HG03520 (cell line): ENCODE data around the gene FAM9C.
"Not testable (repeated sequence)": the region's sequence is repeated elsewhere in the genome, so short reads cannot be mapped to it uniquely, and the experiment has no call there.

Experiments
- ATAC-seq: cut with Tn5 transposase; IDR thresholded peaks from one replicate; pipeline ENCODE4 v1.9.1; 2021; ENCODE audit warnings: mild to moderate bottlenecking, moderate library complexity; ENCODE audit not compliant: unreplicated experiment

Gene FAM9C

GRCh38 chrX:13043938-13044337 lies 482 bp downstream of the FAM9C start:
- ATAC-seq = no peak

GRCh38 chrX:13043138-13043537 lies 1.3 kb downstream of the FAM9C start:
- no peak for ATAC-seq

- no peak for ATAC-seq
Measured at GRCh38 chrX:13036896-13037295, 7.5 kb downstream of the FAM9C start.

DNA sequence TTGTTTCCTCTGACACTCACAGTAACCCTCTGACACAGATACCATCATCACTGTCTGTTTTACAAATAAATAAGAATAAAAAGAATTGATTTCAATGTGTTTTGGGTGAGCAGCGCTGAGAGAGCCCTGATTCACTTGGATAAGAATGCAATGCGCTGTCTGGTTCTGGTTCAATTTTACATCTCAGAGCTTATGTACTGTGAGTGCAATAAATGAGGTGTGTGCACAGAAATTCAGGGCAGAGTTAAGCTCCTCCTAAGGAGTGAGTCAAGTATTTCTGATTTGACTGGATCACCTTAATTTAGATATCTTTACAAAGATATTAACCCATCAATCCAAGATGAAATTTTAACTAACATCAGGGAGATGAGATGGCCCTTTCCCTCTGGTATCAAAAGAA lies 11.2 kb downstream of the FAM9C start:
- ATAC-seq = no peak

DNA sequence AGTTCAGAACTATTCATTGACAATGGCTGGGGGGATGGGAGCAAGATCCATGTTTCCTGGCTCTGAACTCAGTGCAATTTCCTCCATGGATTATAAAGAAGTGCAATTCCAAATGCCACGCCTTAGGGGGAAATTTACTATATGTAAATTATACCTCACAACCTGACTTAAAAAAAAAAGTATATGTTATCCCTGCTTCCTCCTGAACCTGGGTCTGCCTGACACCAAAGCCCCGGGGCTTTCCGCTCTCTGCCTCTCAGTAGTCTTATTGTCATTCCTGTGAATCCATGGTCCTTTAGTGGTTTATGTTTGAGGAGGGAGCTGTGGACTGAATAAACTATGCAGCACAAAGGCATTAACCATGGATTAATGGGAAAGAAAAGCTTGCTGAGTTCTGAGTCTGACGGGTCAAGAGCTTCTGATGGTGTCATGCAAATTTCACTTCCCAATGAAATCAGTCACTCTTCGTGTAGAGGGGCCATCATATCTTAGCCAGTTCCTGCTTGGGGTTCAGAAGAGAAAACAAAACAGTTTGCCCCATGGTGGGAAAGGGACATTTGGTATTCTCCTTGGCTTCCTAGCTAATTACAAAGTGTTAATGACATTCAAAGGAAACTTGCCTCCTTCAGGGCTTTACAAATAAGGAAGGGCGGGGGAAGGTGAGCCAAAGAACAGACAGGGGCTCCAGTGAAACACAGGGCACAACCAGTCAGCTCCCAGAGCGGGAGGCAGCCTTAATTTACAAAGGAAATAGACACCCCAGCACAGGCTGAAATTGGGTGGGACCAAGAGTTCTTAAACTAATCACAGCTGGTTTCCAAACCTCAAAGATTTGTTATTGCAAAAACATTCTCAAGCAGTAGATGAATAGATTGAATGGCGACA lies 14.3 kb downstream of the FAM9C start:
- ATAC-seq = no peak

DNA sequence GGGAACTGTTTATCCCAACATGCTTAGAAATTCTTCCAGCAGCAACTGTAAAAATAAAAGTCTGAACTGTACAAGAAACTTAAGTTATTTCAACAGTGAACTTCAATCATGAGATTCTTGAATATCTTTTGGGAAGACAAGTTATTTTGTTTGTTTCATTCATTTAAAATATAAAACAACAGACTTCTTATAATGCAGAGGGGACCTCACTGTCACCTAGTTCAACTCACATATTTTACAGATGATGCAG lies 14.9 kb downstream of the FAM9C start:
- no peak for ATAC-seq

- ATAC-seq = no peak
Measured at GRCh38 chrX:13028871-13029636, 15.4 kb downstream of the FAM9C start.

GRCh38 chrX:13026877-13027652 lies 17.4 kb downstream of the FAM9C start:
- ATAC-seq = no peak

DNA sequence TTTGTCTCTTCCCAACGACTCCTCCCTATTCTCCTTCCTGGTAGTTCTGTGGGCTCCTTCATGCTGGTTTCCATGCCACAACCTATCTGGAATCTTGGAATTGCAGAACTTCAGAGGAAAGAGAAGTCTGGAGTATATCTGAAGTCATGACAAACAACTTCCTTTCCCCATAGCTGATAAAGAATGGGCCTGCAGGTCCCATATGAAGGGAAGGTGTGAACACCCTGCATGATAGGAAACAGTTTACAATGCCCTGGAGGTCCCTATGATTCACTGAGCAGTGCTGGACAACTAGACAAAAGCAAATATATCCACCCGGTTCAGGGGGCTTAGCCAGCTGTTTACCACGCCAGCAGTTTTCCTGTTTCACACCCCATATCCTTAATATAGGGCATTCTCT lies 19.4 kb downstream of the FAM9C start:
- ATAC-seq = no peak

DNA sequence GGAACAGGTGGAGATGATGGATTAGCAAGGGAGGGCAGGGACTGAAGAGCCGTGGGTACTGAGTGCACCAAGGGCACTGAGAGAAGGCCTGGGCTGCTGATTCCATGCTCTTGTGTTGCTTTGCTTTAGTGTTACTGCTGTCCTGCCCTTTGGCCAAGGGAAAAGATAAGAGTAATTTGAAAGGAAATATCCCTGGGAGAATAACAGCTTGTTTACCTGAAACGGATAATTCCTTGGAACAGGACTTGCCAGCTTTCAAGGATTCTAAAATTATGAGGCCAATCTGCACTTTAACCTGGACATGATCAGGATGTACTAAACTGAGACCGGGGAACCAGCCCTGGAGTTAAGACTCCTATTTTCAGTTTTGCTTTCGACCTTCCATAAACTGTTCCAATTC lies 20.4 kb downstream of the FAM9C start:
- no peak for ATAC-seq

- ATAC-seq = no peak
Measured at GRCh38 chrX:13023567-13023966, 20.9 kb downstream of the FAM9C start.

DNA sequence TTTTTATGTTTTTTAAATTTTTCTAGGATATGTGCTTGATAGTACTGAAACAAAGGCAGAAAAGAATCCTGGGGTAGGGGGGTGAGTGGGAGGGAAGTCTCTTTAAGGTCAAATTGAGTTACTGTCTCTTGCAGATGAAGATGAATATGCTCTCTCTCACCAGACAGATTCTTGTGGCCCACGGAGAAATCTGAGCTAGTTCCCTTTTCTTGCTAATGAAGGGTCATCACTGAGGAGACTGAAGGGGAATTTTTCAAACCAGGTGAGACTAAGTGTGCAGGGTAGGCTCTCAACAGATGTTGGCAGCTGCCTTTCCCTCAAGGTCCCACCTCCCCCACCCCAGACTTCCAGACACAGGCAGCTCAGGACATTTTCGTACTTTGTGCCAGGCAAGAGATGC lies 21.5 kb downstream of the FAM9C start:
- no peak for ATAC-seq

- ATAC-seq = not testable (repeated sequence)
Measured at GRCh38 chrX:13016731-13017130, 27.7 kb downstream of the FAM9C start.

DNA sequence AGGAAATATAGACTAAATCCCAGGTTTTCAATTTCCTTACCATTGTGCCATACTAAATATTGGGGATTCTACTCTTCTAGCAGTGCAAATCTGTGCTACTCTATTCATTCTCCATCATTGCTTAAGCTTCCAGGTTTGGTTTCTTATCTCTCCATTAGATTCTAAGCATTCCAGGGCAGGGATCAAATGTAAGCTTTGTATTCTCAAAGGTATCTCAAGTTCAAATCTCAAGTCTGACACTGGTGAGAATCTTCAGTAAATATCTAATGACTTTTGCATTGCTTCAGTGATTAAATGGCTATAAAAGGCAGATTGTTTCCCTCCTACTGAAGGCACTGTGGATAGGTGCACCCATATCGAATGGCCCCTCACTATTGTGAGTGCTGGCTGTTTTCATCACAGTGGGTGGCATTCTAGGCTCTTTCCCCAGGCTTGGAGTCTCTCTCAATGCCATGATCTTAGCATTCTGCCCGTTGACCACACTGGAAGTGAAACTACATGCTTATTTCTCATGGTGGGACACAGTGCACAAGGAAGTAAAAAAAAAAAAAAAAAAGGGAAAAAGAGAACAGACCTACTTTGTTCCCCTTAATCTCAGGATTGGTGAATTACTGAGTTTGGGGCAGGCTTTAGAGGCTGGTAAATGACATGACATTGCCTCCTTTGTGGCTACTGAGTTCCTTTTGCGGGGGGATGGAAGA lies 28.7 kb downstream of the FAM9C start:
- no peak for ATAC-seq

- peak; percentile 7 for ATAC-seq
Measured at GRCh38 chrX:13014111-13015096, 30.0 kb downstream of the FAM9C start.

DNA sequence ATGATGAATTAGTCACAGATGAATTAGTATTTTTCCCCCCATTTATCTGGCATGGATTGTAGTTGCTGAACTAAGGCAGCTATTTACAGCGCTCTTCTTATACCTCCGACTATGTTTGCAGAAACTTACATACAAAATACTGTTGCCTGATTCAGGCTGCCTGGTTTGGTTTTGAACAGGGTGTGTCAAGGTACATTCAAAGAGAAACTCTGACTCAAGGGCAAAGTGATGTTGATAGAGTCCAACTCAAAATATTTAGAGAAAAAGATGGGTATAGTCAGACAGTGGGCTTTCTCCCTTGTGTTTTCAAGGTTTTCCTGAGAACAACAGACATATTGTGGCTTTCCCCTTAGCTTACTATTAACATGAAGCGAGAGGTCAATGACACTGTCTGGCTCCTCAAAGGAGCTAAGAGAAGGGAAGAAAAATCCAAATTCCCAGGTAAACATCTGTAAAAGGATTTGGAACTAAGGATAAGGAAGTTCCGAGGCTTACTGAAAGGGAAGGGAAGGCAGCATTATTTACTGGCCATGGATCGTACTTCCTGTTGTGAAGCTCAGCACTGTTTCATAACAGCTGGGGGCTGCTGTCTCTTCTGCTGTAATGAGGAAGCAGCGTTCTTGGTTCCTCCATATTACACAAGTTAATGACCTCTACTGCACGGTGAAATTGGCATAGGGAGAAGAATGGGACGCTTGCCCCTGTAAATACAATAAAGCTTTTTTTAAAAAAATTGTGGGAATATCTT lies 30.9 kb downstream of the FAM9C start:
- ATAC-seq = peak; percentile 85

- ATAC-seq = no peak
Measured at GRCh38 chrX:13010546-13010945, 33.9 kb downstream of the FAM9C start.

GRCh38 chrX:13009844-13010243 lies 34.6 kb downstream of the FAM9C start:
- no peak for ATAC-seq

DNA sequence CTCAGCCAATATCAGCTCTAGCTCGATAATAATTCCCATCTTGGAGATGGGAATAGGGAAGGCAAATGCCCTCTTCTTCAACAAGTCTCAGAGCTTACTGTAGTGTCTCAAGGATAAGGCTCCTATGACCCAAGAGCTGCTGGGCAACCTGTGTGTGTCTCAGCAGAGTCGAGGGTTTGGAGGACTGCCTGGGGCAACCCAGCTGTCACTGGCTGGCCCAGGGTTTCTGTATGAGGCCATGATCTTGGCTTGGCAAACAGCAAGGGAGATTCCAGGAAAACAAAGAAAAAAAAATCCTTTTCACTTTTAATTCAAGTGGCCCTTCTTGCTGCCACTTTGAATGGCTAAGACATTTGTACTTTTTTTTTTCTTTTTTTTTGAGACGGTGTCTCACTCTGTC lies 35.1 kb downstream of the FAM9C start:
- no peak for ATAC-seq
